ENCODE measurements around the gene DLST.

DNA sequence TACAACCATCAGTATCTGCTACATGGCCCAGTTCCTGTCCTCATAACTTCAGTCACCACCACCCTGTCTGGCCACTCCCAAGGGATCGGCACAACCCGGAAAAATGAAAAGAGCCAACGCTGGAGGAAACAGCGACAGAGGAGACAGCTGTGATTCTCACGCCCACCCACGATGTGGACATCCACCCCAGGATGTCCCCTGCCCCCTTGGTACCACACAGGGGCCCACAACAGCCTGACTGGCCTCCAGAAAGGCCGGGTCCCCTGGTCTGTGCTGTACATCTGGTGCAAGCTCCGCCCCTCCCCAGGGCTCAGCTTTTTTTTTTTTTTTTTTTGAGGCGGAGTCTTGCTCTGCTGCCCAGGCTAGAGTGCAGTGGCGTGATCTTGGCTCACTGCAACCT lies 28.8 kb downstream of the DLST start:
- TF ChIP-seq, protein P1, sequence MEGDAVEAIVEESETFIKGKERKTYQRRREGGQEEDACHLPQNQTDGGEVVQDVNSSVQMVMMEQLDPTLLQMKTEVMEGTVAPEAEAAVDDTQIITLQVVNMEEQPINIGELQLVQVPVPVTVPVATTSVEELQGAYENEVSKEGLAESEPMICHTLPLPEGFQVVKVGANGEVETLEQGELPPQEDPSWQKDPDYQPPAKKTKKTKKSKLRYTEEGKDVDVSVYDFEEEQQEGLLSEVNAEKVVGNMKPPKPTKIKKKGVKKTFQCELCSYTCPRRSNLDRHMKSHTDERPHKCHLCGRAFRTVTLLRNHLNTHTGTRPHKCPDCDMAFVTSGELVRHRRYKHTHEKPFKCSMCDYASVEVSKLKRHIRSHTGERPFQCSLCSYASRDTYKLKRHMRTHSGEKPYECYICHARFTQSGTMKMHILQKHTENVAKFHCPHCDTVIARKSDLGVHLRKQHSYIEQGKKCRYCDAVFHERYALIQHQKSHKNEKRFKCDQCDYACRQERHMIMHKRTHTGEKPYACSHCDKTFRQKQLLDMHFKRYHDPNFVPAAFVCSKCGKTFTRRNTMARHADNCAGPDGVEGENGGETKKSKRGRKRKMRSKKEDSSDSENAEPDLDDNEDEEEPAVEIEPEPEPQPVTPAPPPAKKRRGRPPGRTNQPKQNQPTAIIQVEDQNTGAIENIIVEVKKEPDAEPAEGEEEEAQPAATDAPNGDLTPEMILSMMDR (IDR thresholded peaks at IDR 0.05; ENCODE audit: low read depth, low read length), result no peak
- TF ChIP-seq EZH2phosphoT487 (IDR thresholded peaks at IDR 0.05; ENCODE audit: low read depth), result no peak
